H9 (cell line): ENCODE results near the gene FBXL16. TPM values are rescaled to one million over a fixed set of nuclear protein-coding genes. Genes with fewer than 3 reads are reported as not detected.

Experiments used
- DNase-seq: peaks from one replicate; pipeline ENCODE4 v3.0.0-alpha.2; 2017
- H2AFZ ChIP-seq: one replicate; pipeline ENCODE4 v1.6.1; 2013; ENCODE audit warnings: mild to moderate bottlenecking, low read length, control low read depth, moderate library complexity
- H2AK5ac ChIP-seq: 2 replicates; pipeline ENCODE4 v1.6.1; 2013; ENCODE audit warnings: low read length, control low read depth, mixed read lengths; ENCODE audit not compliant: insufficient read length
- H2BK120ac ChIP-seq: one replicate; pipeline ENCODE4 v1.6.1; 2013; ENCODE audit warnings: low read depth, mild to moderate bottlenecking, low read length, control low read depth, inconsistent platforms; ENCODE audit not compliant: poor library complexity, severe bottlenecking
- H2BK12ac ChIP-seq: 2 replicates; pipeline ENCODE4 v1.6.1; 2013; ENCODE audit warnings: low read length, control low read depth, mixed read lengths, low read depth; ENCODE audit not compliant: insufficient read length
- H2BK15ac ChIP-seq: 2 replicates; pipeline ENCODE4 v1.6.1; 2013; ENCODE audit warnings: low read depth, low read length, control low read depth
- H2BK20ac ChIP-seq: one replicate; pipeline ENCODE4 v1.6.1; 2013; ENCODE audit warnings: low read depth, mild to moderate bottlenecking, low read length, control low read depth, inconsistent platforms; ENCODE audit not compliant: poor library complexity, severe bottlenecking
- H2BK5ac ChIP-seq: 2 replicates; pipeline ENCODE4 v1.6.1; 2013; ENCODE audit warnings: low read length, control low read depth, mixed read lengths; ENCODE audit not compliant: insufficient read length
- H3K14ac ChIP-seq: 2 replicates; pipeline ENCODE4 v1.6.1; 2013; ENCODE audit warnings: low read length, control low read depth; ENCODE audit not compliant: insufficient read depth
- H3K18ac ChIP-seq: 2 replicates; pipeline ENCODE4 v1.6.1; 2013; ENCODE audit warnings: low read depth, mild to moderate bottlenecking, mixed read lengths, low read length, control low read depth; ENCODE audit not compliant: insufficient read length
- H3K23ac ChIP-seq: 2 replicates; pipeline ENCODE4 v1.6.1; 2013; ENCODE audit warnings: low read length, control low read depth, mixed read lengths, low read depth; ENCODE audit not compliant: insufficient read length
- H3K23me2 ChIP-seq: 2 replicates; pipeline ENCODE4 v1.6.1; 2013; ENCODE audit warnings: low read depth, mild to moderate bottlenecking, mixed read lengths, low read length, control low read depth; ENCODE audit not compliant: insufficient read length, poor library complexity, severe bottlenecking
- H3K27ac ChIP-seq: 2 replicates; pipeline ENCODE4 v1.5.1; 2013; ENCODE audit warnings: low read length, control low read depth, mixed read lengths, low read depth; ENCODE audit not compliant: insufficient read length
- H3K27me3 ChIP-seq: 2 replicates; pipeline ENCODE4 v1.6.1; 2013; ENCODE audit warnings: low read length, control low read depth, inconsistent platforms; ENCODE audit not compliant: insufficient read depth
- H3K4ac ChIP-seq: 2 replicates; pipeline ENCODE4 v1.6.1; 2013; ENCODE audit warnings: low read depth, mild to moderate bottlenecking, control low read depth, inconsistent platforms, low read length, moderate library complexity
- H3K4me1 ChIP-seq: 2 replicates; pipeline ENCODE4 v1.6.1; 2013; ENCODE audit warnings: low read length, control low read depth, inconsistent platforms; ENCODE audit not compliant: insufficient read depth
- H3K4me2 ChIP-seq: 2 replicates; pipeline ENCODE4 v1.6.1; 2013; ENCODE audit warnings: low read length, control low read depth, mixed read lengths; ENCODE audit not compliant: insufficient read length, insufficient read depth
- H3K56ac ChIP-seq: 2 replicates; pipeline ENCODE4 v1.6.1; 2013; ENCODE audit warnings: low read depth, mild to moderate bottlenecking, mixed read lengths, low read length, control low read depth; ENCODE audit not compliant: insufficient read length
- H3K79me1 ChIP-seq: 2 replicates; pipeline ENCODE4 v1.6.1; 2013; ENCODE audit warnings: low read depth, mild to moderate bottlenecking, moderate library complexity, low read length, control low read depth, inconsistent platforms; ENCODE audit not compliant: insufficient read depth, poor library complexity, severe bottlenecking
- H3K79me2 ChIP-seq: 2 replicates; pipeline ENCODE4 v1.6.1; 2013; ENCODE audit warnings: low read length, control low read depth, inconsistent platforms; ENCODE audit not compliant: insufficient read depth
- H3K9ac ChIP-seq: 2 replicates; pipeline ENCODE4 v1.6.1; 2013; ENCODE audit warnings: low read length, control low read depth, mixed read lengths; ENCODE audit not compliant: insufficient read length; ENCODE audit errors: extremely low read depth
- H3K9me3 ChIP-seq: one replicate; pipeline ENCODE4 v1.6.1; 2013; ENCODE audit warnings: low read depth, low read length, inconsistent platforms; ENCODE audit not compliant: control insufficient read depth
- H3T11ph ChIP-seq: one replicate; pipeline ENCODE4 v1.6.1; 2013; ENCODE audit warnings: mild to moderate bottlenecking, low read length, control low read depth, inconsistent platforms
- H4K20me1 ChIP-seq: one replicate; pipeline ENCODE4 v1.6.1; 2013; ENCODE audit not compliant: control insufficient read depth, insufficient read length, insufficient read depth
- H4K5ac ChIP-seq: 2 replicates; pipeline ENCODE4 v1.6.1; 2013; ENCODE audit warnings: low read depth, mild to moderate bottlenecking, mixed read lengths, low read length, control low read depth; ENCODE audit not compliant: insufficient read length
- H4K8ac ChIP-seq: replicated peaks from 2 replicates; pipeline ENCODE4 v1.6.1; 2013; ENCODE audit warnings: low read length, control low read depth, mixed read lengths, low read depth; ENCODE audit not compliant: insufficient read length
- H4K91ac ChIP-seq: 2 replicates; pipeline ENCODE4 v1.6.1; 2013; ENCODE audit warnings: low read depth, mild to moderate bottlenecking, moderate library complexity, mixed read lengths, low read length, control low read depth; ENCODE audit not compliant: insufficient read length
- H3K27ac Mint-ChIP-seq, 3 experiments: 2 replicates in 2 of 3; 3 replicates in 1 of 3; pipeline ENCODE4 v1.8.0; 2020 to 2021; ENCODE audit warnings: mixed read lengths in 3 of 3, mild to moderate bottlenecking in 1 of 3, moderate library complexity in 1 of 3
- H3K27me3 Mint-ChIP-seq: 2 replicates; pipeline ENCODE4 v1.8.0; 2021; ENCODE audit warnings: low read depth, mild to moderate bottlenecking, moderate library complexity, mixed read lengths
- H3K36me3 Mint-ChIP-seq, 3 experiments: 2 replicates in 2 of 3; 3 replicates in 1 of 3; pipeline ENCODE4 v1.8.0; 2020 to 2021; ENCODE audit warnings: low read depth in 3 of 3, mixed read lengths in 3 of 3; ENCODE audit not compliant: insufficient read depth in 1 of 3
- H3K4me1 Mint-ChIP-seq, 2 experiments: 2 replicates each; pipeline ENCODE4 v1.8.0; 2020; ENCODE audit warnings: mixed read lengths in 2 of 2
- H3K4me3 Mint-ChIP-seq, 2 experiments: 2 replicates in 1 of 2; 3 replicates in 1 of 2; pipeline ENCODE4 v1.8.0; 2020 to 2021; ENCODE audit warnings: mild to moderate bottlenecking in 2 of 2, mixed read lengths in 2 of 2, moderate library complexity in 1 of 2
- H3K9me3 Mint-ChIP-seq, 2 experiments: 2 replicates in 1 of 2; 3 replicates in 1 of 2; pipeline ENCODE4 v1.8.0; 2020; ENCODE audit warnings: mild to moderate bottlenecking in 2 of 2, mixed read lengths in 2 of 2, moderate library complexity in 1 of 2
- whole genome bisulfite sequencing: extraction: QIAGEN DNeasy Blood & Tissue Kit; methylation state at CpG from one replicate; pipeline ENCODE4 v1.1.7; 2013; ENCODE audit warnings: missing lambda C conversion rate, low lambda C conversion rate, mixed read lengths; ENCODE audit not compliant: insufficient read length; ENCODE audit errors: extremely low coverage; 5-methylcytosine and 5-hydroxymethylcytosine counted together
- total RNA-seq: library from RNA; stranded (reverse); gene quantifications from 2 replicates; pipeline ENCODE4 v1.2.1, GENCODE V29; 2021
- TF ChIP-seq, protein P1 (sequence below): fragments of 200-600 bp; sonication (generic); conservative IDR thresholded peaks from 3 replicates; pipeline ENCODE4 v1.8.0; 2021; ENCODE audit warnings: antibody characterized with exemption, mild to moderate bottlenecking

The FBXL16 gene
- total RNA-seq, 1 experiment from 2014 or later: 9.6 TPM

DNA sequence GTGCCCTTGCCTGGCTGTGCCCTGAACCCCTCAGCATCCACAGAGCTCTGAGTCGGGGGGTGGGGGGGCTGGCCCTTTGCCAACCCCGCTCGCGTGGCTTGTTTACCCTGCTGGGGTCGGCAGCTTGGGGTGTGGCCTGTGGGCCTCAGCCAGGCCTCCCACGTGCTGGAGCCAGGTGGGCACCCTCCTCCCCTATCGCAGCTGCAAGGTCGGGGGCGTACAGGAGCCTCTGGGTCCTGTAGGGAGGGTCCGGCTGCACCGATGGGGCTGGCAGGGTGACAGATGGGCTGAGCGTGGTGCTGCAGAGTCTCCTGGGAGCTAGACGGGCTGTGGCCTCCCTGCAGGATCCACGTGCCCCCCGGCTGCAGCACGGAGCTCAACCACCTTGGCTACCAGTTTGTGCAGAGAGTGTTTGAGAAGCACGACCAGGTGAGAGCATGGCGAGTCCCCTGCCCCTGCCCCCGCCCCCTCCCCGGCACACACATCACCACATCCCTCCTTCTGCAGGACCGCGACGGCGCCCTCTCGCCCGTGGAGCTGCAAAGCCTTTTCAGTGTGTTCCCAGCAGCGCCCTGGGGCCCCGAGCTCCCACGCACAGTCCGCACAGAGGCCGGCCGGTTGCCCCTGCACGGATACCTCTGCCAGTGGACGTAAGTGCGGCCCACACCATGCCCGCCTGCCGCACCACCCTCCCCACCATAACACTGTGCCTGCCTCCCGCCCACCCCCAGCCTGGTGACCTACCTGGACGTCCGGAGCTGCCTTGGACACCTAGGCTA lies 34.1 kb downstream of the FBXL16 start:
- H3K4ac ChIP-seq: no peak overlapping the region
- H3T11ph ChIP-seq: no peak overlapping the region
- no peak overlapping the region for H3K9ac ChIP-seq
- no peak overlapping the region for H2BK12ac ChIP-seq
- H2BK120ac ChIP-seq: no peak overlapping the region
- DNase-seq: no peak
- no peak overlapping the region for H2BK5ac ChIP-seq
- no peak overlapping the region for H3K14ac ChIP-seq
- no peak overlapping the region for H2AFZ ChIP-seq
- no peak overlapping the region for H3K4me2 ChIP-seq
- no peak overlapping the region for H4K8ac ChIP-seq
- H3K79me2 ChIP-seq: no peaks in the 10 kb centered on the region; the same call in 1 of the 2 replicates
- no peak overlapping the region for H3K23ac ChIP-seq
- TF ChIP-seq, protein P1, sequence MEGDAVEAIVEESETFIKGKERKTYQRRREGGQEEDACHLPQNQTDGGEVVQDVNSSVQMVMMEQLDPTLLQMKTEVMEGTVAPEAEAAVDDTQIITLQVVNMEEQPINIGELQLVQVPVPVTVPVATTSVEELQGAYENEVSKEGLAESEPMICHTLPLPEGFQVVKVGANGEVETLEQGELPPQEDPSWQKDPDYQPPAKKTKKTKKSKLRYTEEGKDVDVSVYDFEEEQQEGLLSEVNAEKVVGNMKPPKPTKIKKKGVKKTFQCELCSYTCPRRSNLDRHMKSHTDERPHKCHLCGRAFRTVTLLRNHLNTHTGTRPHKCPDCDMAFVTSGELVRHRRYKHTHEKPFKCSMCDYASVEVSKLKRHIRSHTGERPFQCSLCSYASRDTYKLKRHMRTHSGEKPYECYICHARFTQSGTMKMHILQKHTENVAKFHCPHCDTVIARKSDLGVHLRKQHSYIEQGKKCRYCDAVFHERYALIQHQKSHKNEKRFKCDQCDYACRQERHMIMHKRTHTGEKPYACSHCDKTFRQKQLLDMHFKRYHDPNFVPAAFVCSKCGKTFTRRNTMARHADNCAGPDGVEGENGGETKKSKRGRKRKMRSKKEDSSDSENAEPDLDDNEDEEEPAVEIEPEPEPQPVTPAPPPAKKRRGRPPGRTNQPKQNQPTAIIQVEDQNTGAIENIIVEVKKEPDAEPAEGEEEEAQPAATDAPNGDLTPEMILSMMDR: no peak
- Mint-ChIP-seq H3K4me1 (peaks cover 9% of the 10 kb centered on the region in 2 experiments), H3K4me3 (0 out of 5 replicates have a peak overlapping the region, but pooled peaks of 1 of the 2 experiments have one; percentile 24), H3K27ac (no peak overlapping the region), H3K36me3 (peaks cover 11 to 27% (median 27%) of the 10 kb centered on the region in 3 experiments; a peak in 6 of 7 replicates), H3K27me3 (peaks cover 3% of the 10 kb centered on the region; the same call in 1 of the 2 replicates), H3K9me3 (no peaks in the 10 kb centered on the region)
- H2AK5ac ChIP-seq: no peak overlapping the region
- no peak overlapping the region for H2BK20ac ChIP-seq
- H3K4me1 ChIP-seq: no peaks in the 10 kb centered on the region
- no peaks in the 10 kb centered on the region for H3K27me3 ChIP-seq
- H4K5ac ChIP-seq: no peak overlapping the region
- no peak overlapping the region for H3K27ac ChIP-seq
- no peak overlapping the region for H3K56ac ChIP-seq
- H3K23me2 ChIP-seq: peaks cover 6% of the 10 kb centered on the region
- no CpG with 5 or more reads among the region's 40 CpGs for WGBS
- no peaks in the 10 kb centered on the region for H3K9me3 ChIP-seq
- H3K79me1 ChIP-seq: no peaks in the 10 kb centered on the region
- H4K91ac ChIP-seq: no peak overlapping the region
- no peak overlapping the region for H3K18ac ChIP-seq
- H4K20me1 ChIP-seq: no peaks in the 10 kb centered on the region
- H2BK15ac ChIP-seq: no peak overlapping the region
